ENCODE measurements around the gene VPS13A.

Gene VPS13A

DNA sequence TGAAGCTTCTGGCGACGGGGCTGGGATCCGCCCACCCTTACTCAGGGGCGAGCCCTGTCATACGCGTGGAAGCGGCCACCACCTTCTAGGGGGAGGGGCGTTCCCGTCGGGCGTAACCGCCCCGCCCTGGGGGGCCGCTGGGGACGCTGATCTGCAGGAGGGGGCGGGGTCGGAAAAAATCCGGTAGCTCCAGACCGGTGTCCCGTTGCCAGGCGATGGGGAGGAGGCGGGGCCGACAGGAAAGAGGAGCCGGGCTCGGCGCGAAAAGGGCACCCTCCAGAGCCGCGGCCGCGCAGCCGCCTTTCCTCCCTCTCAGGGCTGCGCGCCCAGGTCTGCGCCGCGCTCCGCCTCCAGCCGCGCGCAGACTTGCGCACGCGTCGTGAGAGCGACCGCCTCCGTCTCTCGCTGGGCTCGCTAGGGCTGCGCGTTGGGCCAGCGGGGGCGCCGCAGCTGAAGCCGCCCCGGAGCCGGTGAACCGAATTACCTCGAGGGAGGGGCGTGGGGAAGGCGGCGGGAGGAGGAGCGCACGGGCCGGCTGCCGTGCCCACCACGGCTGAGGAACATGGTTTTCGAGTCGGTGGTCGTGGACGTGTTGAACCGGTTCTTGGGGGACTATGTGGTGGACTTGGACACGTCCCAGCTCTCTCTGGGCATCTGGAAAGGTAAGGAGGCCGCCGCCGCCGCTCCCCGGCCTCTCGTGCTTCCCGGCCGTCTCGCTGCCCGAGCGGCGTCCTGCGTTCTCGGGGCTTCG lies at the start of gene VPS13A:
Gene VPS13A, plus strand, starts transcription at position 392 of the 751 bp plus-strand sequence. Its CDS starts 171 bp downstream, at position 563.
- no peak for DNase-seq

- DNase-seq, result no peak
Observed at GRCh38 chr9:77128125-77128789, 49.1 kb upstream of the VPS13A start.

DNA sequence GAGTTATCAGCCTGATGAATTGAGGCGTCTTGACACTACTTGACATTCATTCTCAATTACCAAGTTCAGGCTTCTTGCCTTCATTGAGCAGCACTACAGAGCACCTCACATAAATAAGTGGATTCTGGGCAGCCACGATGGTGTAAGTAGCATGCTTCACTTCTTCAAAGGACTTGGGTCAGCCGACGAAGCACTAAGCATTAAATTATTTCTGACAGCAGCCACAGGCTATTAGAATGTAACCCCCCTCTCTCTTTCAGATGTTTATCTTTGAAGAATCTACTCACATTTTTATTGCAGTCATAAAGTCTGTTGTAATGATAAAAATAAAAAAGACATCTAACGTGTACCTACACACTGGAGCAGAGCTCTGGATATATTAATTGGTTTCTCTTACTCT lies 45.9 kb upstream of the VPS13A start:
- DNase-seq, result no peak

GRCh38 chr9:77133011-77133410 lies 44.3 kb upstream of the VPS13A start:
- no peak for DNase-seq

DNA sequence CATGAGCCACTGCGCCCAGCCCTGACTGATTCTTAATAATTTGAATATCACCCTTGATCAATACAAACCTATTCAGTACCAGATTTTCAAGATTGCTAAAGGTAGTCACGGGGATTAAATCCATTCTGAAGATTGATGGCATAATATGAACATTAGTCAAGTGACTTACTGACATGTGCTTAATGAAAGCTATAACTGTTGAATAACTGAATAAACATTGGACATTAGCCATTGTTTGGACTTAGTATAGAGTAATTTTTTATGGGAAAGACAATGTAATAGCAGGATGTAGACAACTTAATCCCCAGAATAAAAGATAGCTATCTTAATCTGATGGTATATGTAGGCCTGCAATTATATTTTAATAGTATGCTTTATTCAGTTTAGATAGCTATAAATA lies 35.0 kb upstream of the VPS13A start:
- no peak for DNase-seq

DNA sequence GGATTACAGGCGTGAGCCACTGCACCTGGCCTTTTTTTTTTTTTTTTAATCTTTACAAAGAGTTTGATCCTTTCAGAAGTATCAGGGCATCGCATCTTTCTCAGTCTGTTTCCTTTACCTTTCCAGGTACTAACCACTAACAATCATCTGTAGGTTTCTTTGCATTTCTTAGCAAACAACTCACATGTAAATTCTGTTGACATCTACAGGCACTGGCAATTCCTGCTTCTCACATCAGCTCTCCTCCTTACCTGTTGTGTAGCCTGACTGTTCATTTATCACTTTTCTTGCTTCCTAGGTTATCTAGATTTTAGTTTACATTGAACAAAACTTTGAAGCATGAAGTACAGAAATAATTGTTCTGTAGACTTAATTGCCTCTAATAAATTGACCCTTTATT lies 27.5 kb upstream of the VPS13A start:
- no peak for DNase-seq

GRCh38 chr9:77152289-77152688 lies 25.0 kb upstream of the VPS13A start:
- no peak for DNase-seq

GRCh38 chr9:77156646-77157371 lies 20.5 kb upstream of the VPS13A start:
- DNase-seq, result no peak

- DNase-seq, result no peak
Observed at GRCh38 chr9:77158772-77159513, 18.4 kb upstream of the VPS13A start.

GRCh38 chr9:77161191-77161590 lies 16.1 kb upstream of the VPS13A start:
- no peak for DNase-seq

GRCh38 chr9:77161966-77162365 lies 15.4 kb upstream of the VPS13A start:
- DNase-seq, result no peak

DNA sequence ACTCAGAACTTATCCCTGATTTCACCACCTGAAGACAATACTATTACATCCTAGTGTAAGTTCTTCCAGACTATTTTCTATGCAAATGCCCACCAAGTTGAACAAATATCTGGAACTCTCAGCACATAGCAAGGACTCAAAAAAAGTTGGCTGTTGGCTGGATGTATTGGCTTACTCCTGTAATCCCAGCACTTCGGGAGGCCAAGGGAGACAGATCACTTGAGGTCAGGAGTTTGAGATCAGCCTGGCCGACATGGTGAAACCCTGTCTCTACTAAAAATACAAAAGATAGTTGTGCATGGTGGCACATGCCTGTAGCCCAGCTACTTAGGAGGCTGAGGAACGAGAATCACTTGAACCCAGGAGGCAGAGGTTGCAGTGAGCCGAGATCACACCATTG lies 15.0 kb upstream of the VPS13A start:
- DNase-seq, result no peak

DNA sequence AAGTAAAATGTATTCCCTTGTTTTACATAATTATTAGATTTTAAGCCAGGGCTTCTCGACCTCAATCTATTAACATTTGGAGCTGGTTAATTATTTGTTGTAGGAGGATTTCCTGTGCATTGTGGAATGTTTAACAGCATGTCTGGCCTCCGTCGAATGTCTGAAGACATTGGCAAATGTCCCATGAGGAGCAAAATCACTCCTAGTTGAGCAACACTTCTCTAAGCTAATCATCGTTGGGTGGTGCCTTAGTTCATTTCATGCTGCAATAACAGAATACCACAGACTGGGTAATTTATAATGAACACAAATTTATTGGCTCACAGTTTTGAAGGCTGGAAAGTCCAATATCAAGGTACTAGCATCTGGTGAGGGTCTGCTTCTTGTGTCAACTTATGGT lies 13.4 kb upstream of the VPS13A start:
- no peak for DNase-seq

DNA sequence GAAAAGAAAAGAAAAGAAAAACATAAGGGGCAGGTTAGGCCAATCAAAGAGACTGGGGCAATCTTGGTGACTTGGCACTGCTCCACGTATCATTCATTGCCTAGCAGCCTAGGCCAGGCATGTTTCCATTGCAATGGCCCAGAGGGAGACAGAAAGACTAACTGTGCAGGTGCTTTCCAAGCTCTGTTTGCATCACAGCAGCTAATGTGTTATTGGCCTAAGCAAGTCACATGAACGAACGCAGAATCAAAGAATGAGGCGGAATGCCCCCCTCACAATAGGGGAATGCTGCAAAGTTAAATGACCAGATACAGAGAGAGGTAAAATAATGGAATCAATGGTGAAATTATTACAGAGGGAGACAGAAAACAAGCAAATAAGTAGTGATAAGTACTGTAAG lies 11.1 kb upstream of the VPS13A start:
- DNase-seq, result no peak

GRCh38 chr9:77170991-77171699 lies 6.2 kb upstream of the VPS13A start:
- DNase-seq, result no peak

DNA sequence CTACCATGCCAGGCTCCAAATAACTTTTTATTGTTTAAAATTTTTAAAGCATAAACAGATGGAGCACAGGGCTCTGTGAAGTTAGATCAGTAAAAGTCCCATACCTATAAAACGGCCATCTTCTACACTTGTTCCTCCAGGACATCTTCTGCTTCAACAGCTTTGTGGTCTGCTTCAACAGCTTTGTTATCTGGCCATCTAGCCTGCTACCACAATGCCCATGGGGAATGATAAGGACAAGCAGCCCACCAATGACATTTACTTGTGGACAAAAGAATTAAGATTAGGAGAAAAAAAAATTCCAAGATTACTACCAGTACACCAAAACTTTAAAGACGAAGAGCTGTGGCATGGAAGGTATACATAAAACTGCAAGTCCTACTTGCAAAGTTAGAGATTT lies 2.2 kb upstream of the VPS13A start:
- no peak for DNase-seq

GRCh38 chr9:77176106-77176505 lies 1.2 kb upstream of the VPS13A start:
- no peak for DNase-seq

DNA sequence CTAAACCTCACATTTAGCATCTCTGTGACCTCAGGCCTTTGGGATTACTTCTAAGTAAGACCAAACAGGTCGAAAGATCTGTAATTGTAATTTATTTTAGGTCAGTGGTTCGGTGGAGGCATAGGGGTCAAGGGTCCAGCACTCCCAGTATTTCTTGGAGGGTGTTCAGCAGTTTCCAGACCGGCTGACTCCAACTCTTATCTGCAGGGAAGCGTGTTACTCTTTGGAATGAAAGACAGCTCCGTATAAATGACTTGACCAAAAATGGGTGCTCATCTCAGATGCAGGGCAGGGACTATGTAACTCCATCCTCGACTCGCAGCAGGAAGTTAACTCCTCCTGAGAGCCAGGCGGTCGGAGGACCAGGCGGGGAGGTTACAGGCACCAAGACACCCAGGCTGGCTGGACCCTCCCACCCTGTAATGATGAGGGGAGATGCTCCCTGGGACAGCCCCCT lies 620 bp upstream of the VPS13A start:
- no peak for DNase-seq

DNA sequence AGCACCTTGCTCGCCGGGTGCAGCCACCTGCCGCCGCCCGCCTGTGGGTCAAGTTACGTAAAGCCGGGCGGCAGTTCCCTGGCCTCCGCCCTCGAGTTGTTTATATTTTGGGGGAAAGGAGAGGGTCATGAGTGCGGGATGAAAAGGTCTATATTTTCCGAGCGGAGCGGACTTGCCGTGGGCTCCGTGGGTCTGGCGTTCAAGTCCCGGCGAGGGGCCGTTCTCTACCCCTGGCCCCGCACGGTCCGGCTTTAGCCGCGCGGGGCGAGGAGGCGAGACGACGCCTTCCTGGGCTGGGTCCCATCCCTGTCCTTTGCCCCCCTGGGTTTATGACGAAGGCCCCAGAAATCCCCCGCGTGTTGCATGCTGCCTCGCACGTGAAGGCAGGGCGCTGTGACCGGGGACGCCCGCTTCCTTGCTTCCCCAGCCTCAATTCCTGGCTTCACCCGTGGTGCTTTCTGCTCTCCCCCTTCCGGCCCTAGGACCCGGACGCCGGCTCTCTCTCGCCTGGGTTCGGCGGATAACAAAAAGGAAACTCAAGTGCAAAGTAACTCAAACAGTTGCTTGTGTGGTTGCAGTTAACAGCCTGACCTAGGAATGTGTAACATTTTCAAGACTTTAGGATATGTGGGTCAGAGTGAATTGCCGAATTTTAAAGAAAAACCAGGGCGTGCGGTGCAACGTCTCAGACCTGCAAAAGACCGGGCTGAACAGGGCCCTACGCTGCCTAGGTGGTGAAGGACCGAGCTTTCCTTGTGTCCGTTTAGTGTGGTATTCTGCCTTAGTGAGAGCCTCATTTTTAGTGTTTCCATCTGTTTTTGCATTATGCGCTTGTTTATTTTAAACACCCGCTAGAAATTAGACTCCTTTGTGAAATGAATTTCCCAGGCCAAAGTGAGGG lies 810 bp downstream of the VPS13A start:
- DNase-seq, result no peak

DNA sequence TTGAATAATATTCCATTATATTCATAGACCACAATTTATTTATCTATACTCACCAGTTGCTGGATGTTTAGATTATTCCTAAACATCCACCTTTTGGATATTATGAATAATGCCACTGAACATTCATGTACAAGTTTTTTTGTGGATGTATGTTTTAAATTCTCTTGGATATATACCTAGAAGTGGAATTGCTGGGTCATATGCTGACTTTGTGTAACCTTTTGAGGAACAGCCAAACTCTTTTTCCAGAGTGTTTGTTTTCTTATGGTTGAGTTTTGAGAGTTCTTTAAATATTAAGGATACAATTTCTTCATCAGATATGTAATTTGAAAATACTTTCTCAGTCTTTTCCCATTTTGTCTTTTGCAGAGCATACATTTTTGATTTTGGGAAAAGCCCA lies 2.7 kb downstream of the VPS13A start:
- no peak for DNase-seq

GRCh38 chr9:77183581-77183980 lies 6.2 kb downstream of the VPS13A start:
- DNase-seq, result no peak
